GM12878 (cell line): Measurements from ENCODE around the gene ELMO3. TPM values are rescaled to one million over a fixed set of nuclear protein-coding genes. Genes with fewer than 3 reads are reported as not detected.

Experiments
- BCL11A ChIP-seq: IDR thresholded peaks from 2 replicates; pipeline ENCODE4 v1.6.1; 2011; ENCODE audit warnings: low read depth, low read length
- BCLAF1 ChIP-seq: fragments of 450-650 bp; IDR thresholded peaks from 2 replicates; pipeline ENCODE4 v1.6.1; 2017; ENCODE audit warnings: antibody characterized with exemption, mild to moderate bottlenecking, moderate library complexity
- ETV6 ChIP-seq, 2 experiments: fragments of 450-650 bp in 1 of 2; IDR thresholded peaks in 1 of 2; conservative IDR thresholded peaks in 1 of 2; 2 replicates each; pipeline ENCODE4 v1.6.1; 2014; ENCODE audit warnings: antibody characterized with exemption in 1 of 2, borderline replicate concordance in 1 of 2, low read depth in 1 of 2, mild to moderate bottlenecking in 1 of 2, moderate library complexity in 1 of 2
- FOS ChIP-seq: IDR thresholded peaks from 3 replicates; pipeline ENCODE4 v1.6.1; 2011; ENCODE audit warnings: borderline replicate concordance; ENCODE audit not compliant: insufficient read length; ENCODE audit errors: extremely low read depth
- IRF4 ChIP-seq: IDR thresholded peaks from 2 replicates; pipeline ENCODE4 v1.6.1; 2011; ENCODE audit warnings: low read depth, low read length
- KAT2A ChIP-seq: conservative IDR thresholded peaks from 2 replicates; pipeline ENCODE4 v1.6.1; 2011; ENCODE audit warnings: low read depth, low read length; ENCODE audit not compliant: control insufficient read depth
- KDM1A ChIP-seq: fragments of 200-600 bp; sonication (generic); IDR thresholded peaks from 2 replicates; pipeline ENCODE4 v1.6.1; 2016; ENCODE audit warnings: borderline replicate concordance
- MTA2 ChIP-seq: fragments of 450-650 bp; IDR thresholded peaks from 2 replicates; pipeline ENCODE4 v1.6.1; 2016; ENCODE audit warnings: low read depth, mild to moderate bottlenecking, moderate library complexity
- RCOR1 ChIP-seq: conservative IDR thresholded peaks from 2 replicates; pipeline ENCODE4 v1.6.1; 2012; ENCODE audit warnings: low read depth, low read length, improper control_type of control experiment
- SIX5 ChIP-seq: IDR thresholded peaks from 2 replicates; pipeline ENCODE4 v1.6.1; 2011; ENCODE audit warnings: mild to moderate bottlenecking, low read depth, low read length, moderate library complexity; ENCODE audit not compliant: severe bottlenecking
- SKIL ChIP-seq: fragments of 450-650 bp; IDR thresholded peaks from 2 replicates; pipeline ENCODE4 v1.6.1; 2017; ENCODE audit warnings: mild to moderate bottlenecking, low read depth, inconsistent platforms; ENCODE audit not compliant: poor library complexity, severe bottlenecking
- SPI1 ChIP-seq: IDR thresholded peaks from 2 replicates; pipeline ENCODE4 v1.6.1; 2011; ENCODE audit warnings: low read depth, mild to moderate bottlenecking, low read length, moderate library complexity, borderline replicate concordance; ENCODE audit not compliant: insufficient read depth
- TBL1XR1 ChIP-seq: IDR thresholded peaks from 2 replicates; pipeline ENCODE4 v1.6.1; 2012; ENCODE audit warnings: low read depth, low read length, improper control_type of control experiment
- USF1 ChIP-seq: IDR thresholded peaks from 2 replicates; pipeline ENCODE4 v1.6.1; 2011; ENCODE audit warnings: borderline replicate concordance, low read depth, mild to moderate bottlenecking, moderate library complexity, mixed read lengths, low read length; ENCODE audit not compliant: insufficient read depth; ENCODE audit errors: extremely low read length
- ZNF274 ChIP-seq: IDR thresholded peaks from one replicate; pipeline ENCODE4 v1.8.0; 2011; ENCODE audit not compliant: insufficient read length, insufficient read depth
- ZNF622 ChIP-seq: fragments of 450-650 bp; IDR thresholded peaks from 2 replicates; pipeline ENCODE4 v1.6.1; 2017; ENCODE audit warnings: mild to moderate bottlenecking, inconsistent platforms
- polyA plus RNA-seq, 11 experiments: library from polyadenylated mRNA; depleted of rRNA in 4 of 11; unstranded in 6 of 11; stranded (reverse) in 5 of 11; fragments of >200 nt; fragmentation: Nextera tagmentation in 4 of 11; fragmentation: Illumina TruSeq in 1 of 11; extraction: Ambion mirVana in 4 of 11; extraction: Trizol in 1 of 11; gene quantifications; 1 replicate in 1 of 11; 2 replicates in 10 of 11; pipeline versions ENCODE4 v1.2.1 to v1.2.3, GENCODE V29; 2011 to 2016; ENCODE audit warnings: inconsistent platforms in 2 of 11, missing spikeins in 2 of 11, low read depth in 1 of 11
- total RNA-seq, 4 experiments: library from RNA; depleted of rRNA in 3 of 4; stranded (reverse); fragments of >200 nt in 3 of 4; fragmentation: Illumina TruSeq in 1 of 4; extraction: Trizol in 1 of 4; gene quantifications; 2 replicates each; pipeline versions ENCODE4 v1.2.1 to v1.2.3, GENCODE V29; 2013 to 2021
- TF ChIP-seq, protein P1 (sequence below): IDR thresholded peaks from 2 replicates; pipeline ENCODE4 v1.6.1; 2012; ENCODE audit warnings: low read length, inconsistent platforms
- TF ChIP-seq, protein P2 (sequence below): IDR thresholded peaks from 2 replicates; pipeline ENCODE4 v1.6.1; 2012; ENCODE audit warnings: low read depth, low read length, improper control_type of control experiment

Gene ELMO3
- total and polyA plus RNA-seq, 10 of the 15 experiments (the other 5 are each of a cell fraction or from before 2014, with no cell fraction given), result 0.05 to 4.7 (median 0.96) TPM; not detected in 1

- TF ChIP-seq ZNF274 (no peak), MTA2 (0 out of 2 replicates have a peak, but pooled peaks have one; percentile 45), KDM1A (no peak), SIX5 (no peak), RCOR1 (no peak), ZNF622 (no peak), KAT2A (no peak), ETV6 (conservative IDR thresholded peaks at IDR 0.05 in 1 of 2, IDR thresholded peaks at IDR 0.05 in 1 of 2; ENCODE audit: borderline replicate concordance in 1 of 2, low read depth in 1 of 2) (no peak), USF1 (peak; percentile 53), IRF4 (no peak), FOS (no peak), BCLAF1 (no peak), SPI1 (peak; percentile 74), TBL1XR1 (no peak), BCL11A (no peak), SKIL (no peak)
- TF ChIP-seq, protein P1, sequence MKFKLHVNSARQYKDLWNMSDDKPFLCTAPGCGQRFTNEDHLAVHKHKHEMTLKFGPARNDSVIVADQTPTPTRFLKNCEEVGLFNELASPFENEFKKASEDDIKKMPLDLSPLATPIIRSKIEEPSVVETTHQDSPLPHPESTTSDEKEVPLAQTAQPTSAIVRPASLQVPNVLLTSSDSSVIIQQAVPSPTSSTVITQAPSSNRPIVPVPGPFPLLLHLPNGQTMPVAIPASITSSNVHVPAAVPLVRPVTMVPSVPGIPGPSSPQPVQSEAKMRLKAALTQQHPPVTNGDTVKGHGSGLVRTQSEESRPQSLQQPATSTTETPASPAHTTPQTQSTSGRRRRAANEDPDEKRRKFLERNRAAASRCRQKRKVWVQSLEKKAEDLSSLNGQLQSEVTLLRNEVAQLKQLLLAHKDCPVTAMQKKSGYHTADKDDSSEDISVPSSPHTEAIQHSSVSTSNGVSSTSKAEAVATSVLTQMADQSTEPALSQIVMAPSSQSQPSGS, result no peak
- TF ChIP-seq, protein P2, sequence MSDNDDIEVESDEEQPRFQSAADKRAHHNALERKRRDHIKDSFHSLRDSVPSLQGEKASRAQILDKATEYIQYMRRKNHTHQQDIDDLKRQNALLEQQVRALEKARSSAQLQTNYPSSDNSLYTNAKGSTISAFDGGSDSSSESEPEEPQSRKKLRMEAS, result peak; percentile 84
These were observed 24.9 kb upstream of the ELMO3 start (continued) for GRCh38 chr16:67173808-67174705.
